Stimulated activated CD8-positive, alpha-beta memory T cell treated with anti-CD3 and anti-CD28 coated beads, Interleukin-7, amount 100 ng/mL, for 4 hours (primary cell): ENCODE data around the gene TNFSF11.

Source experiments
- DNase-seq, 2 donors: peaks; one replicate each; pipeline ENCODE4 v3.0.0-alpha.2; 2020; ENCODE audit warnings: low read depth in 2 of 2

The TNFSF11 gene

GRCh38 chr13:42653679-42654078 lies 79.7 kb downstream of the TNFSF11 start:
- DNase-seq, result no peak

GRCh38 chr13:42654212-42654611 lies 80.3 kb downstream of the TNFSF11 start:
- DNase-seq, result no peak

- DNase-seq, result no peak
Observed at GRCh38 chr13:42654722-42655121, 80.8 kb downstream of the TNFSF11 start.

- DNase-seq, result no peak
Observed at GRCh38 chr13:42656161-42656560, 82.2 kb downstream of the TNFSF11 start.

GRCh38 chr13:42656958-42657357 lies 83.0 kb downstream of the TNFSF11 start:
- no peak for DNase-seq
